GM18511 (cell line): ENCODE results near the gene FHOD3.
A peak's percentile ranks its signal among the peaks of the same experiment; 100 is the strongest.

Experiments used
- ATAC-seq: cut with Tn5 transposase; IDR thresholded peaks from one replicate; pipeline ENCODE4 v1.9.1; 2021; ENCODE audit warnings: mild to moderate bottlenecking, moderate library complexity; ENCODE audit not compliant: unreplicated experiment

FHOD3 gene

DNA sequence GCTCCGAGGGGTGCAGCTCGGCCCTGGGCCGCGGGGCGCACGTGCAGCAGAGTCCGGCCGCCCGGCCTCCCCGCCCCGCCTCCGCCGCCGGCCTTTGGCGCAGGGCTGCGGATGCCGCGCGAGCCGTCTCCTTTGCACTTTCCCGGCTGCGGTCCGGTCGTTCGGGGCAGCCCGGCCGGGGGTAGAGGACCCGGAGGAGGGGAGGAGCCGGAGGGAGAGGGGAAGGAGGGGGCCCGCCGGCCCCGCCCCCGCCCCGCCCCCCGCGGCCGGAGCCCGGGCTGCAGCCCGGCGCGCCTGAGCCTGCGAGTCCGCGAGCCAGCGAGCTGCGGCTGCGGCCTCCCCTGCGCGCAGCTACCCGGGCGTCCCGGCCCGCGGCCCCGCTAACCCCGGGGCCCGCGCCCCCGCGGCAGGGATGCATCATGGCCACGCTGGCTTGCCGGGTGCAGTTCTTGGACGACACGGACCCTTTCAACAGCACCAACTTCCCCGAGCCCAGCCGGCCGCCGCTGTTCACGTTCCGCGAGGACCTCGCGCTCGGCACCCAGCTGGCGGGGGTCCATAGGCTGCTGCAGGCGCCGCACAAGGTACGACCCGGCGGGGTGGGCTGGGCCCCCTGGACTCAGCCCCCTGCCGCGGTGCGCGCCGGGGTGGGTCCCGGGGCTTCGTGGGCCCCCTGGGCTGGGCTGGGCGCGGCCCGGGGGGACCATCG lies at the start of gene FHOD3:
Gene FHOD3 (plus strand): TSS at position 297 of the 709 bp plus-strand sequence. CDS start 123 bp downstream, at position 420.
- ATAC-seq: peak; percentile 76

DNA sequence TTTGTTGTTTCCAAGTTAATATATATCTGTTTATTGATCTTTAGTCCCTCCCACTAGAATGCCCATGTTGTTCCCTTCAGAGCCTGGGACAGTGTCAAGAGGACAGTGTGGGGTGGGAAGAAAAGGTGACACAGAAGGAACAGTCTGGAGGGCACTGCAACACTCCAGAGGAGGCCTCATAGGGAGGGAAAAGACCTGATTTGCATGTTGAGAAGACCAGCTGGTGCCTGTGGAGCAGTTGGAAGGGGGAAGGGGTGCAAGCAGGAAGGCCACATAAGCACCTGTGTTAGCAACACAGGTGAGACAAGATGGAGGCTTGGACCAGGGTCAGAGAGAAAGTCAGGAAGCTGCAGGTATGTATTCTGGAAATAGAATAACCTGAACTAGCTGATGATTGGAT lies 48.1 kb upstream of the FHOD3 start:
- no peak for ATAC-seq

DNA sequence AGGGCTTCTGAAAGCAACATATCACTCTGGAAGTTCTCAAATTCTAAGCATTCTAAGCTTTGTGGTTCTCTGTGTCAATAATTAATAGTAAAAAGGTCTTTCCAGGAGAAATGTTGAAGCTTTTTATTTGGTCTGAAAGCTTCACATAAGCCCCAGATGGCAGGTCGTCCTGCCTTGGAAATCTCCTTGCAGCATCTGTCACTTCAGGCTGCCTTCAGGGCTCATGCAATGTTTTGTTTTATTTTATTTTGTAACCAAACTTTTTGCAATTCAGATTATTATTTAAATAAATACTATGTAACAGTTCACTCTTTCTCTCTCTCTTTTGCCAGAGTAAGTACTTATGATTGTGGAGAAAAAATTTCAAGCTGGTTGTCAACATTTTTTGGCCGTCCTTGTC lies 46.7 kb upstream of the FHOD3 start:
- no peak for ATAC-seq

DNA sequence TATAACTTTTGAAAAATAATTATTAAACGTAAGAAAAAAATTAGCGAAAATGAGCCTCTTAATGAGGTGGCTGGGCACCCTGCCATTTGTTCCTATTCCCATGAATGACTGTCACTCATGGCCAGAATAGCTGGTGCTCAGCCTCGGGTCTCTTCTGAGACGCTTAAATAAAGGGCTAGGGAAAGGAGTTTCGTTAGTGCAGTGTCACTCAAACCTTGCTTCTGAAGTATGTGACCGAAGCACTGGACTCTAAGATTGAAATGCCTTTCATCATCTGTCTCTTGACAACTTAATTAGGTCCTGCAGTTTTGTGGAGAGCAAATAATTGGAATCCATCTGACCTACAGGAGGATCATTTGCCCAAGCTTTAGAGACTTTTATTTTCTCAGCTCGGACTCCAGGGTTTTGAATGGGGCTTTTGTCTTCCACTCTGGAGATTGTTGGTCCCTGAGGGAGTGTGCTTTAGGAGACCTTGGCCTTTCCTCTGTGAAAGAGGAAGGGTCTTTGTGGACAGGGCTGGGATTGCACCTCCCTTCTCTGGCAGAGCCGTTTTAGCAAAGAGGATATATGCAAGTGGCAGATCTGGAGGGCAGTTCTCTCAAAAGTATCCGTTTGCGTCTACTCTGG lies 42.3 kb upstream of the FHOD3 start:
- no peak for ATAC-seq

DNA sequence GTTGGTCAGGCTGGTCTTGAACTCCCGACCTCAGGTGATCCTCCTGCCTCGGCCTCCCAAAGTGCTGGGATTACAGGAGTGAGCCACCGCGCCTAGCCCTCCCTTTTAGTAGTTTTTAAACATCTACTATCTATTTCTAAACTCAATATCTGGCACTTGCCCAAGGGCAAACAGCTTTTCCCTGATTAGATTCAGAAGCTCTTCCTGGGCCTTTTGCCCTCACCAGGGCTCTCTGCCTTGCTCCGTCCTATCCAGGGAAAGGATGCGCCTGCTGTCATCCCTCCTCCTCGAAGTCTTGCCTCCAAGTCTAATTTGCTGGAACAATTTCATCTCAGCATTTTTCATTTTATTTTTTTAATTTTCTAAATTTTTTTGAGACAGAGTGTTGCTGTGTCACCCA lies 41.4 kb upstream of the FHOD3 start:
- ATAC-seq: no peak

DNA sequence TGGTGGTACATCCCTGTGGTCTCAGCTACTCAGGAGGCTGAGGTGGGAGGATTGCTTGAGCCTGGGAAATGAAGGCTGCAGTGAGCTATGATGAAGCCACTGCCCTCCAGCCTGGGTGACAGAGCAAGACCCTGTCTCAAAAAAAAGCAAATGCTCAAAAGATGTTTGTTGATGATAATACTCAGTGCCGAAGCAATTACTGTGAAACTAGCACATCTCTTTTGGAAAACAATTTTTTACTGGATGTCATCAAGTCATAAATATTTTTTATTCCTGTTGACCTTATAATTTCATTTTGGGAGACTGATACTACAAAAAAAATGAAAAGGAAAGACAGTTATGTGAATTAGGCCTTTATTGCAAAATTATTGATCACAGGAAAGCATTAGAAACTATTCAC lies 34.5 kb upstream of the FHOD3 start:
- ATAC-seq: no peak

DNA sequence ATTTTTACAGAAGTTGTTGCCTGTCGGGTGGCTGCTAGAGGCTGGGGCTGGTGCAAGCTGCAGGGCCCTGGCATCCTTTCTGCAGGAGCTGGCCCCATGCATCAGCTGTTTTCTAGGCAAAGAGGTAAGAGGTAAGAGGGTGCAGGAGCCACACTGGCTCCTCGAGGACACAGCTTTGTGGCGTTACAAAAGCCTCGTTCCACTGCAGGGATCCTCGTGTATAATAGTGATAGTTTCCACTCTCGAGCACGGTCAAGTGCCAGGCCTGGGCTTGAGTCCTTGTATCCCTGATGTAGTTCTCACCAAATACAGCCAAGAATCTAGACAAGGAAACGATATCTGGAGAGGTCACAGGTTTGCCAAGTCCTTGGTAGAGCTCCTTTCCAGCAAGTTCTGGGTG lies 33.2 kb upstream of the FHOD3 start:
- ATAC-seq: no peak

DNA sequence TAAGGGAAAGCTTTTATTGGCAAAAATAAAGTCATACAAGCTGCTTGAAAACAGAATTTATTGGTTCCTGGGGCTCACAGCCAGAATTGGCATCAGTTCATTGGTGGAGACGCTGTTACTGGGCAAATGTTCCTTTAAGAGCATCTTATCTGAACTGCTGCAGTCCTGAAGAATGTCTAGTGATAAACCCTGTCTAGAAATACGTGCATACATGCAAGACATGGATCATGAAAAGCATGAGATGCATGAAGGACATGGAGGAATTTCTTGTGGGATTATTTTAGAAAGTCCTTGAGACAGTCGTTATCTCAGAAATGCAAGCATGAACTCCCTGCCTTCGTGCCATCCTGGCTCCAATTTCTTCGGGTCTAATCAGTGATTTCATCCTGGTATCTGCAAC lies 32.5 kb upstream of the FHOD3 start:
- no peak for ATAC-seq

DNA sequence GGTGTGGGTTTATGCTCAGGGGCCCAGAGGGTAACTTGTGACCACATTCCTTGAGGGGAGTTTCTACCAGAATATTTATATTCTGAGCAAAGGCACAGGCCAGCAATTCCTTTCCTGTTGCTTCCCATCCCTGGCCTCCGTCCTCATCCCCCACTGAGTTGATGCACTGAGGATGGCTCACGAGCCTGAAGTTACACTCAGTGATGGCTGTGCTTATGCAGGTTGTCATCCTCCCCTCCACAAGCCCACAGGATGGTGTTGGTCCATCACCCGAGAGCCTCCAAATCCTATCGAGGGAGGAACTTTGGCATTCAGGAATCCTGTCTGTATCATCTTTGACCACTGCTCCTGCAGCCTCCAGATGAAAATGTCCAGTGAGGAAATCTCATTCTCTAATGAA lies 28.4 kb upstream of the FHOD3 start:
- ATAC-seq: no peak

DNA sequence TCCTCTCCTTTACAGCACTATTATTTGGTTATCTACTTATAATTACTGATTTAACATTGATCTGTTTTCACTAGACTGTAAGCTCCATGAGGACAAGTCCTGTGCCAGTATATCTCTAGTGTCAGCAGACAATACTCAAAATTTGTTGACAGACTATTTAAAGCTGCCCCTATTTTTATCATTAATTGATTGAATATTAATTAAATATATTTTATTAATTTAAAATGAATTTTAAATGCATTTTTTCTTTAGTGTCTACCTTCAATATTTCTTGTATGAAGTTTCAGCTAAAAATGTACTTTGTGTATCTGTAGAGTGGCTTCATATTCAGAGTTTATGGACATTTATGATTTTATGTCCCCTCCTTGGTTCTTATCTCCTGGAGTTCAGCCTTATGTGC lies 26.4 kb upstream of the FHOD3 start:
- ATAC-seq: no peak

DNA sequence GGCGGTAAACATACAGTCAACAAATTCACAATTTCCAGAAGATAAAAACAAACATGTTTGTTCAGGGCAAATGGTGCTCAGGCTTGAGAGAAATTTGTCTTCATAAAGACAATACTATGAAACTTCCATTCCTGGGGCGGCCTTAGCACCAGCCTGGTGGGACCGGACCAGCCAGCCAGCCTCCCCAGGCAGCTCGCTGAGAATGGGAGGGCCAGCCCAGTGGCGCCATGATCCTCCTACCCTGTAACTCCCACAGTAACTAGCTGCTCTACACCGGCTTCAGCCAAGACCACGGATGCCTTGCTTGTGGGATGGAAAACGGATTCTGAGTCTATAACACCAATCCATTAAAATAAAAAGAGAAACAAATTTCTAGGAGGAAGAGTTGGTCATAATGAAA lies 24.2 kb upstream of the FHOD3 start:
- no peak for ATAC-seq

DNA sequence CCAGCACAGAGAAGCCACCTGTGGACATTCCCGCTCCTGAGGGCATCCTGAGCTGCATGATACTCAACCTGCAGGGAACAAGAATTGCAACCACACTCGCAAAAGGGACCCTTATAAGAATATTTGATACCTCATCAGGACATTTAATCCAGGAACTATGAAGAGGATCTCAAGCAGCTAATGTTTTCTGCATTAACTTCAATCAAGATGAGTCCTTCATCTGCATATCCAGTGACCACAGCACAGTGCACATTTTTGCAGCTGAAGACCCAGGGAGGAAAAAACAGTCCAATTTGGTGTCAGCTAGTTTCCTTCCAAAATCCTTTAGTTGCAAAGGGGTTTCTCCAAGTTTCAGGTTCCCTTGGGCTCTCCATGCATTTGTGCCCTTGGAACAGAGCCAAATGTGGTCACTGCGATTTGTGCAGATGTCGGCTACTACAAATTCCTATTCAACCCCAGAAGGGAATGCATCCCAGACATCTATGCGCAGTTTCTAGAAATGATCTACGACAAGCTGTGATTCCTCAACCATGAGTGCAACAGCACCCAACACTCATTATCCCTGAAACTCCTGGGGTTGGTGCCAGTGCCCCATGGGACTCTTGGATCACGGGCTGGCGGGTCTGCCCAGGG lies 23.3 kb upstream of the FHOD3 start:
- no peak for ATAC-seq

DNA sequence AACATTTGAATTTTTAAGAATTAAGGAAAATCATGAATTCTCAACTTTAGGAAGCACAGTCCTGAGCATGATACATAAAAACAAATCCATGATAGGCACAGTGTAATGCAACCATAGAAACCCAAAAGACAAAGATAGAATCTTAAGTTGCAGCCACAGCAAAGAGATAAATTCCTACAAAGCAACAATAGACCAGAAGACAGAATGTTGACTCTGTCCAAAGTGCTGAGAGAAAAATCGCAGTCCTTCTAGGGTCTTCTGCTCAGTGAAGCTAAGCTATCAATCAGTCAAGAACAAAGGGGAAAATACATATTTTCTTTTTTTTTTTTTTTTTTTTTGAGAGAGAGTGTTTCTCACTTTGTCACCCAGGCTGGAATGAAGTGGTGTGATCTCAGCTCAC lies 22.0 kb upstream of the FHOD3 start:
- ATAC-seq: no peak

DNA sequence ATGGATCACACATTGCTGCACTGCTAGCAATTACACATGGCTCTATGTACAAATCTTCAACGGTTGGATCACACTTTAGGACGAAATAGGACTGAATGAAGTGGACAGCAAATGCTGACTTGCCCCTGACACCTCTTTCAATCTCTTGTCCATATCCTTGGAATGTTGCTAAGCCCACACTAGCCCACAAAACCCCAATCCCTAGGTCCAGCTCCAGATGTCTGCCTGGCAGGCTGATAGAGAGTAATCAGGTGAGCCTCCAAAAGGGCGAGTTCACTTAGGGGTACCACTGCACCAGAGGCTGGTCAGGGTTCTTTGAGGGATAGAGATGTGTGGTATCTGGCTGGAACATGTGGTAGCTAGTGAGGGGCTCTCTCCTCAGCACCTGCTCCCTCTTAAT lies 18.5 kb upstream of the FHOD3 start:
- ATAC-seq: no peak

DNA sequence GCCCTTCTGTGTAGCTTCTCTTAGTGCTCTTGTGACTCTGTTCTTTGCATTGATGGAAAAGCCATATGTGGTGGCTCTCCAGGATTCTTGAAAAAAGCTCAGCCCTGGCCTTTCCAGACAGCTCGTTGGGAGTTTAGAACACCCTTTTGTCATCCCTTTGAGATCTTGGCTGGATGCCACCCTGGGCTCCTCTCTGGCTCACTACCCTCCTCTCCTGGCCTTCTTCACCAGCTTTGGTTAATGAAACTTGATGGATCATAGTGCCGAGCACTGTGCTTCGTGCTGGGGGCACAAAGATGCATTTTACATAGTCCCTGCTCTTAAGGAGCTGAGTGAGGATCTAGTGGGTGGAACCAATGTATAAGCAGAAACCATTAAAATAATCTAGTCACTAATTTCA lies 15.6 kb upstream of the FHOD3 start:
- ATAC-seq: no peak

DNA sequence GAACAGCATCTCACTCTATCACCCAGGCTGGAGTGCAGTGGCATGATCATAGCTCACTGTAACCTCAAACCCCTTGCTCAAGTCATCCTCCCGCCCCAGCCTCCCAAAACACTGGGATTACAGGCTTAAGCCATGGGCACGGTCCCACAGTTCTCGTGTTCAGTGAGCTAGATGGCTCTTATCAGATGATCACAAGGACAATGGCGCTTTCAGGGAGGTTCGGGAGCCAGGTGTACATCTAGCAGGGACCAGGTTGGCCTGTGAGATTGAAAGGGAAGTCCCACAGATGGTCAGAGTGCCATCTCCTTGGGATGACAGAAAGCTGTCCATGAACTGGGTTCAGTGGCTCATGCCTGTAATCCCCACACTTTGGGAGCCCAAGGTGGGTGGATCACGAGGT lies 14.1 kb upstream of the FHOD3 start:
- ATAC-seq: no peak

DNA sequence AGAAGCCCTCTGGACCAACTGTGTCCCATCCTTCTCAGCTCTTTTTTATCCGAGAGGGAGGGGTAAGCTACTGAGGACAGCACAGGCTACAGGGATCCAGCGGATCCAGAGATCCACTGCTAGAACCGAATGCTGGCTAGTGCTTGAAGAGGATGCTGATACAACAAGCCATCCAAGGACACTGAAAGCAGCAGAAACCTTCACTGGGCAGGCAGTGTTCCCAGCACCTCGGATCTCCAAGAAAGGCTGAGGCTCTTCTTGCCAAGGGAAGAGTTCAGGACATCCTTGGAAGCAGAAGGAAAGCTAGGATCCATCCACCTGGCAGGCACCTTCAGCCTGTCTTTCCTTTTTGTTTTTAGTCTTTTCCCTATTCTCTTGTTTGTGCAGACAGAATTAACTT lies 13.2 kb upstream of the FHOD3 start:
- no peak for ATAC-seq

DNA sequence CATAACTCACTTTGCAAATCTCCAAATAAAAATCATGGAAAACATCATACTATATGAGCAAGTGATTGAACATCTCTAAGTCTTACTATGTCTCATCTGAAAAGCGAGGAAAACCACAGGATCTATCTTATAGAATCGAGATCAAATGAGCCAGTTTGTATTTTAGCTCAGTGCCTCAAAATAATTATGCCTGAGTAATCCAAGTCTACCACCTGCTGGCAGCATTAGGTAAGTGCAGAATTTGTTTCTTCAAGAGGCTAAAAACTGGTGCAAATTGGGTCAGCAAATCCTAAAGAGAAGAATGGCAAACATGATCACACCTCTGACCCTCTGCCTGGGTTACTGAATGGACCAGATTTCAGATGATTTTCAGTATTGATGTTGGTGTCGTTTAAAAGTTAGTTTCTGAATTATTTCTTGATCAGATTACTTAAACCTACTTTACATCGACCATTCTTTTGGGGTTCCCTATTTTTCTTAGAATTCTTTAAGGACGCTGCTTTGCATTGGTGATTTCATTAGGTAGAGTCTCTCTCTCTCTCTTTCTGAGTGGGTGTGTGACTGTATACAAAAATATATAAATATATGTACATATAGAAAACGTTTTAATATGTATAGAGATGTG lies 12.7 kb upstream of the FHOD3 start:
- ATAC-seq: no peak

DNA sequence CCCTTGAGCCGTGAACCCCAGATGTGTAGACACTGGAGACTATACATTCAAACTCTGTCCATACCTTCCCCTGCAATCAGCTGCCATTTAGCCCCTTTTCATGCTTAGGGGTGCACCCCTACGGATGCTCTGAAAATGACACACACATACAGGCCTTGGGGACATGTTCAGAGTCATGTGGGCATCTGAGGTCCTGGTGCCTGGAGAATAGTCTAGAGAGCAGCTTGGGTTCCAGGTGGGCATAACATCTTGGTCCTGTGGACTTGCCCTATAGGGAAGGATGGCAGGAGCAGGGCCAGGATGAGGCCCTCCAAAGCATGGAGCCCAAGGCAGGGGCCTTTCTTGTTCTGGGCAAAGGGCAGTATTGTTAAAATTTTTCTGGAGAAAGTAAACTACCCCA lies 9.9 kb upstream of the FHOD3 start:
- ATAC-seq: no peak

DNA sequence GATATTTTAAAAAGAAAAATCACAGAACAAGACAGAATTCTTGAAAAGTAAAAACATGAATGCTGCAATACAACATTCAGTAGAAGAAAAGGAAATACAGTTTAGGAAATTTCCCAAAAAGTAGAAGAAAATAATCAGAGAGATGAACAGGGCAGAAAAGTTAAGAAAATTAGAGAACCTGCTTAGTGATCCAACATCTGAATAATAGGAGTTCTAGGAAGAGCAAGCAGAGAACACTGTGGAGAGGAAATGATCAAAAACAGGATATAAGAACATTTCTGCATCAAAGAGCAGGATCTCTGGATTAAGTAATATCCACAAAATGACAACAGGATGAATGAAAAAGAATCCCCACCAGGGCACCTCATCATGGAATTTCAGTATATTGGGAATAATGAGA lies 8.8 kb upstream of the FHOD3 start:
- no peak for ATAC-seq

DNA sequence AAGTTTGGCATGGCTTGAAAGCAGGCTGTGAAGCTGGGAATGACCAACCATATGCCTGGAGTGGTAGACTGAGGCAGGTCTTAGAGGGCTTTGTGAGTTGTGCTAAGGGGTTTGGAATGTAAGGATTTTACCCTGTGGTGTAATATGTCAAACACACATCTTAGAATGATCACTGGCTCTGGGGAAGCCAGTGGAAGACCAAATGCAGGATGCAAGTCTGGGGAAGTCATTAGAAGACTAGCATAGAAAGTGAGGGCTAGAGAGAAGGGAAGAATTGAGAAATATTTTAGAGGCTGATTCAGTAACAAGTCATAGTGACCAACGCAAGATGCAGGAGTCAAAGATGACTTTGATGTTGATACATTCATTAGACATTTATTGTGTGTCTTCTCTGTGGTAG lies 3.5 kb upstream of the FHOD3 start:
- no peak for ATAC-seq

DNA sequence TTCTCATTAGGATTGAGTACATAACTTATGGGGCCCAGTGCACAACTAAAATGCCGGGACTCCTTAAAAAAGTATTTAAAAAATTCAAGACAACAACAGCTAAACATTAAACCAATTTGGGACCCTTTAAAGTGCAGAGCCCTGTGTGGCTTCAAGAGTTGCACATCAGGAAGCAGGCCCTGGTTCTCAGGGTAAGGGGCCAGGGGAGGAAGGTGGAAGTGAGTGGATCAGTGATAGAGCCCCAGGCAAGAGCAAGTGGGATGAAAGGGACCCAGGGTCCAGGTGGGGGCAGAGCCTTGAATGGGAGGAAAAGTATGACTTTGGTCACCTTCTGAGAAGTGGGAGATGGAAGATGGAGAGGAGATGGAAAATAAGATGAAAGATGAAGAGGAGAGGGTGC lies 2.3 kb upstream of the FHOD3 start:
- ATAC-seq: no peak
